Activated T-cell treated with anti-CD3 and anti-CD28 coated beads, Interleukin-2, amount 50 U/mL, for 1 hour (primary cell): ENCODE results near the gene WDR76.
"Not testable (repeated sequence)": the region's sequence is repeated elsewhere in the genome, so short reads cannot be mapped to it uniquely, and the experiment has no call there.

Source experiments
- DNase-seq: peaks from one replicate; pipeline ENCODE4 v3.0.0-alpha.2; 2020

WDR76 gene

GRCh38 chr15:43824302-43825246 is 2.2 kb upstream of the WDR76 start, which contains the start of gene MFAP1:
MFAP1 (minus strand) TSS chr15:43824690; CDS start chr15:43824569, 121 bp downstream.
- DNase-seq: peak; percentile 81

- DNase-seq: not testable (repeated sequence)
These were observed 1.5 kb upstream of the WDR76 start for GRCh38 chr15:43825305-43825704.

- no peak for DNase-seq
These were observed 734 bp upstream of the WDR76 start for GRCh38 chr15:43826029-43826507.

GRCh38 chr15:43828061-43828657 is 1.4 kb downstream of the WDR76 start:
- DNase-seq: no peak

- DNase-seq: not testable (repeated sequence)
These were observed 3.2 kb downstream of the WDR76 start for GRCh38 chr15:43829951-43830540.

- DNase-seq: not testable (repeated sequence)
These were observed 4.0 kb downstream of the WDR76 start for GRCh38 chr15:43830691-43831275.

- DNase-seq: not testable (repeated sequence)
These were observed 4.8 kb downstream of the WDR76 start for GRCh38 chr15:43831519-43832052.

- not testable (repeated sequence) for DNase-seq
These were observed 5.7 kb downstream of the WDR76 start for GRCh38 chr15:43832485-43832884.

GRCh38 chr15:43845421-43845820 is 18.6 kb downstream of the WDR76 start:
- no peak for DNase-seq

GRCh38 chr15:43851251-43851650 is 24.4 kb downstream of the WDR76 start:
- no peak for DNase-seq

GRCh38 chr15:43852607-43853006 is 25.8 kb downstream of the WDR76 start:
- no peak for DNase-seq

GRCh38 chr15:43854801-43855200 is 28.0 kb downstream of the WDR76 start:
- no peak for DNase-seq

- no peak for DNase-seq
These were observed 32.7 kb downstream of the WDR76 start for GRCh38 chr15:43859546-43859945.

GRCh38 chr15:43866636-43867035 is 39.8 kb downstream of the WDR76 start:
- DNase-seq: not testable (repeated sequence)

- no peak for DNase-seq
These were observed 40.3 kb downstream of the WDR76 start for GRCh38 chr15:43867096-43867495.

- DNase-seq: no peak
These were observed 41.6 kb downstream of the WDR76 start for GRCh38 chr15:43868406-43868805.

- DNase-seq: no peak
These were observed 45.0 kb downstream of the WDR76 start for GRCh38 chr15:43871835-43872234.

GRCh38 chr15:43872416-43873020 is 45.7 kb downstream of the WDR76 start:
- no peak for DNase-seq

- DNase-seq: no peak
These were observed 46.8 kb downstream of the WDR76 start for GRCh38 chr15:43873651-43874050.

- no peak for DNase-seq
These were observed 50.1 kb downstream of the WDR76 start for GRCh38 chr15:43876872-43877271.

GRCh38 chr15:43877371-43877770 is 50.6 kb downstream of the WDR76 start:
- no peak for DNase-seq

- DNase-seq: no peak
These were observed 51.6 kb downstream of the WDR76 start for GRCh38 chr15:43878446-43878845.
